Amygdala (tissue), 56 donors: Measurements from ENCODE around the gene TGFBRAP1.
A peak's percentile ranks its signal among the peaks of the same experiment; 100 is the strongest.

Source experiments
- DNase-seq, 56 donors: peaks; one replicate each; lab custom pipeline; 2025; lab: John Stamatoyannopoulos, UW

The TGFBRAP1 gene

DNA sequence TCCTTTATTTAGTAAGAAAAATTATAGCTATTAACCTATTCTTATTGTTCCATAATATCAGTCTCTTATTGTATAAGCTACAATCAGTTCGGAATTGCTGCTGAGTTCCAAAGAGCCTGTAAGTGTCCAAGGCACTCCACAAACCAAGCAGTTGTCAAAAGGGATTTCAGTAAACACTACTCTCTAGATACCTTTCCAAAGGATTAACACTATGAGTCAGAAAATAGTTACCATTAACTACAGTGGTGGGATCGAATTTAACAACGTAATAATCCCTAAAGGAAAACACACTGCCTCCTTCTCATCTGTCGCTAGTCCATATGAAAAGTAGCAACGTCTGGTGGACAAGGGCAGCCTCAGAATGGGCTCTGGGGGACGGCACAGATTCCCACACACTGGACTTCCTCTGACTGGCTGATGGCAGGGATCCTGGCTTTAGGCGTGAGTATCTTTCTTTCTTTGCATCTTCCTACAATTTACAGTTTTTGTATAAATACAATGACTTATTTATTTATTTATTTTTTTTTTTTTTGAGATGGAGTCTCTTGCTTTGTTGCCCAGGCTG is 8.8 kb downstream of the TGFBRAP1 start:
- DNase-seq: no peak

DNA sequence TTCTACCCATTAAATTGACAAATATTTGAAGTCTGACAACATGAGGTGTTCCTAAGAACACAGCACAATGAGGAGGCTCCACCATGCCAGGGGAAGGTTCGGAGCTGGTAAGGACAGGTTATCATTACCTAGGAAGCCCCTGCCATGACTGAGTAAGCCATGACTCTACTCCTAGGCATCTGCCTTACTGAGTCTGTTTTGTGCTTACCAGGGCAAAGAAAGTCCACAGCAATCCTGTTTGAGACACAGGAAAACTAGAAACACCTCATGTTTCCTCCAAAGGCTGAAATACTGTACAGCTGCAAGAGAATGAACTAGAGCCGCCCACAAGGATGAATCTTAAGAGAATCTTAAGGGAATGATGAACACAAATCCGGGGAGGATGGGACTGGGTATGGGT is 11.6 kb downstream of the TGFBRAP1 start:
- DNase-seq: no peak

GRCh38 chr2:105315314-105315713 is 14.2 kb downstream of the TGFBRAP1 start:
- no peak for DNase-seq

GRCh38 chr2:105313877-105314276 is 15.7 kb downstream of the TGFBRAP1 start:
- no peak for DNase-seq

GRCh38 chr2:105309147-105309545 is 20.4 kb downstream of the TGFBRAP1 start:
- peak in 23 of 56 donors; percentile 6 to 56 (median 27) for DNase-seq

DNA sequence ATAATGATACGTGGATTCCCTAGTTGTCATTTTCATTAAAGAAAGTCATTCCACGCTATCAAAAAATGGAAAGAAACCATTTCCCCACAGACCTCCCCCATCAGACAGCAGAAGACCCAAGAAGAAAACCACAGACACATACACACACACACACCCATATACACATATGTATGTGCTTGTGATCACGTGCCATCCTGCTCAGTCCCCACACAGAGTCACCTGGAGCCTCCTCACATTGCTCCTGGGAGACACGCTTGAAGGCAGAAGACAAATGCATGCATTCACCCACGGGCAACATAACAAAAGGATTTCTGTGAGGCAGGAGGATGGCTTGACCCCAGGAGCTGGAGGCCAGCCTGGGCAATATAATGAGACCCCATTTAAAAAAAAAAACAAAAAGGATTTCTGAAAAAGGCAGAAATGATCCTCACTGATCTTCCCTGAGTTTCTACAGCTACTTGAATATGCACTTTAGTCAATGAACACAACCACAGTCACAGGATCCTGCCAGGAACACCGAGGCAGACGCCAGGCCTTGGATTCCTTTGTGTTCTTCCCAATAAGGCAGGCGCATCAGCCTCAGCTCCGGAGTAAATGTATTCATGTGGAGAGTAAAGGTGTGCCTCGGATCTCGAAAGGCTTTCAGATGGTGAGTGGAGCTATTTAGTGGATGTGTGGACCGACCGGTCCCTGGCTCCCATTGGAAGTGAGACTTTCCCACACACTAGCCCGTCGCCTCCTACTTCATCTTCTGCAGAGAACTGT is 21.0 kb downstream of the TGFBRAP1 start:
- peak in 1 of 56 donors; percentile 13 for DNase-seq

DNA sequence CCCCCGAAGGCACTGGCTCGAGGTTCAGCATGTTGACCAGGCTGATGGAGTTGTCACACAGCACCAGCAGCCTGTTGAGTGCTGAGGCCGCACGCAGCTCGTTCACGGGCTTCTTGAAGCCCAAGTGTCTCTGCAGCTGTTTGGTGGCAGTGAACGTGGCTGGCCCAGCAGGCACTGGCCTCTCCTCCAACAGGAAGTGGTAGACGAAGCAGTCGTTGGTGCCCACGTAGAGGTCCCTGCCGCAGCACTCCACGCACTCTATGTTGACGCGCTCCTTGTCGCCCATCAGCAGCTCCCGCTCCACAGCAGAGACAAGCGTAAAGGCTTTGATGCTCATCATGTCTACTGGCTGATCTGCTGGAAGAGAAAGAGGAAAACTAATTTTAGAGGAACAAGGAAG is 21.6 kb downstream of the TGFBRAP1 start:
- DNase-seq: no peak

DNA sequence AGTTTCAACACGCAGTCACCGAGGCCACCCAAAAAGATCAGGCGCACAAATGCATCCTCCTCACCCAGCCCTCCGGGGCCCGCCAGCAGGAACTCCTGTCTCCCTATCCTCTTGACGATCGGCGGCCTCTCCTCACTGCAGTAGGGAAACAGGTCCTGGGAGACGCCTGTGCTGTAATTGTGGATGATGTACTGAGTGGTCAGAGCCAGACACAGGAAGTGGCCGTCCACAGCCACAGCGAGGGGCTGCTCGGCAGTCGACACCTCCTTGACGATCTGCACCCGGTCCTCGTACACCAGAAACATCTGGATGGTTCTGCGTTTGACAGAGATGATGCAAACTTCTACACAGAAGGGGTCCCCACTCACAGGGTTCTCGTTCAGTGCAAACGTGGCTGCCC is 22.0 kb downstream of the TGFBRAP1 start:
- no peak for DNase-seq

DNA sequence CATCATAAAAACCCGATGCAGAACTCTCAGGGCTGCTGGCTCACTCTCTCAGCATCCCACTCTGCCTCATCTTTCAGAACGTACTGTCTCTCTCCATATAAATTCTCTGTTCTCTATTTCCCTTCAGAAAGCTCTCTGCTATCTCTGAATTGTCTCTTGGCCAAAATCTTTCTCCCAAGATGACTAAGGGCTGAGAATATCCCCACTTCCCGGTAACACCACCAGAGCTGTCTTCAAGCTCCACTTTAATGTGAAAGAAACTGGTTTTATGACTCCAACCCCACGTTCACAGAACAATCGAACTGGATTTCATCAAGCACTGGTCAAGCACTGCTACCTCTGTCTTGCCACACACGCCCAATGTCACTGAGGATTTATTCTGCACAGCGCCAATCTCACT is 22.4 kb downstream of the TGFBRAP1 start:
- no peak for DNase-seq

GRCh38 chr2:105301646-105302045 is 27.9 kb downstream of the TGFBRAP1 start:
- DNase-seq: no peak

DNA sequence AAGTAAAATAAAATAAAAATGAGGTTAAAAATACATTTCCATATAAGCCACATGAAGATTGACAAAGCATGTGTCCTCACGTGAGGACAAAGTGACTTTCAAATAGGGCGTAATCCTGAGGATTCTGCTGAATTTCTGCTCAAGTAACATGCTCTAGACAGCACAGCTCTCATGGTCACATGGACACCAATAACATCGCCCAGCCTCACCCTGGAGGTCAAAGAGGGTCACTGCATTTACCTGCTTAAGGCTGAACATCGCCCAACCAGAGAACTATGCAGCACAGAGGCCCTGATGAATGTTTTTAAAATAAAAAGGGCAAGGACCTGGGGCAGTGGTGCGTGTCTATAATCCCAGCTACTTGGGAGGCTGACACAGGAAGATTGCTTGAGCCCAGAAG is 30.2 kb downstream of the TGFBRAP1 start:
- DNase-seq: no peak

DNA sequence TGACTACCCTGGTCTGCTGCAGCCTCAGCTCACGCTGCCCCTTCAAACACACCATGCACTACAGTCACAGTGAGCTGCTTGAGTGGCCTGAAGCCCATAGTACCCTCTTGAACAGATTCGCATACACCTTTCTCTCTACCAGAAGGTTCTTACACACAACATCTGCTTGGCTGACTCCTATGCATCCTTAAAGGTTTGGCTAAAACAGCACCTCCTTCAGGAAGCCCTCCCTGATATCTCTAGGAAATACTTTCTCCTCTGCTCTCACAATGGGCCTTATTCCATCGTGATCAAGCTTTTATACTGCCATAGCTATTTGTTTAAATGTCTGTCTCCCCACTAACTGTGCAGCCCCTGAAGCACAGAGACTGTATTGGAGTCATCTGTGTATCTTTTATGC is 31.5 kb downstream of the TGFBRAP1 start:
- no peak for DNase-seq

- DNase-seq: no peak
Observed at GRCh38 chr2:105297216-105297615, 32.3 kb downstream of the TGFBRAP1 start.

- DNase-seq: no peak
Observed at GRCh38 chr2:105296017-105296611, 33.4 kb downstream of the TGFBRAP1 start.

- peak in 49 of 56 donors; percentile 2 to 76 (median 46) for DNase-seq
Observed at GRCh38 chr2:105294844-105295481, 34.6 kb downstream of the TGFBRAP1 start.

- no peak for DNase-seq
Observed at GRCh38 chr2:105294046-105294445, 35.5 kb downstream of the TGFBRAP1 start.

- DNase-seq: no peak
Observed at GRCh38 chr2:105291981-105292380, 37.6 kb downstream of the TGFBRAP1 start.

DNA sequence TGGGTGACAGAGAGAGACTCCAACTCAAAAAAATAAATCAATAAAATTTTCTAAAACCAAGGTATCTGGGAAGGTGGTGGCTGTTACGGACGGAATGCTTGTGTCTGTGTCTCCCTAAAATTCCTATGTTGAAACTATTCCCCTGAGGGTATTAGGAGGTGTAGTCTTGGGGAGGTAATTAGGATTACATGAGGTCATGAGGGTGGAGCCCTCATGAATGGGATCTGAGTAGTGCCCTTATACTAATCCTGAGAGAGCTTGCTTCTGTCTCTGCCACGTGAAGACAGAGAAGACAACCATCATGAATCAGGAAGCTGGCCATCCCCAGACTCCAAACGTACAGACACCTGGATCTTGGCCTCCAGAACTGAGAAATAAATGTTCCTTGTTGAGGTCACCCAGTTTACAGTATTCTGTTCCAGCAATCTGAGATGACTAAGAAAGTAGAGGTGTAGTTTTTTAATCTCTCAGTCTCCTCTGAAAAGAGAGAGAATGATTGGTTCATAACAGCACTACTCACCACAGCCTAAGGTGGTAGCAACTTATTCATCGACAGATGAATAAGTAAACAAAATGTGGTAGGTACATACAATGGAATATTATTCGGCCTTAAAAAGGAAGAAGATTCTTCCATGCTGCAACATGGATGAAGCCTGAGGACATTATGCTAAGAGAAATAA is 38.4 kb downstream of the TGFBRAP1 start:
- no peak for DNase-seq

GRCh38 chr2:105288133-105288532 is 41.4 kb downstream of the TGFBRAP1 start:
- no peak for DNase-seq

DNA sequence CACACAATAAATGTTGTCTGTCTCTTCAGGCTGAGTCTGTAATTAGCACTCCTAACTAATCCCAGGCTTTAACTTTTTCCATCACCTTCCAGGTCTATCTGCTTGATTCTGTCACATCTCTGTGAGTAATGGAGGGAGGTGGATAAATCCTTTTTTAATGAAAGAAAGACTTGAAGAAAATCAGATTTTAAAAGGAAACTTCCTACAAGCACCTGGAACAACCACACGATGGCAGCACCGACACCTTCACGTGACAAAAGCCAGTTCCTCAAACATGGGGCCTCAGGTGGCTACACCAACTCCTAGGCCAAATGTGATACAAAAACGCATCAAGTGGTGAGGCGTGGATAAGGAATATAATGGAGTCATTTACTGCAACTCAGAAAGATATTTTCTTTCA is 41.8 kb downstream of the TGFBRAP1 start:
- DNase-seq: peak in 1 of 56 donors; percentile 5

GRCh38 chr2:105283532-105283931 is 46.0 kb downstream of the TGFBRAP1 start:
- no peak for DNase-seq
